VCaP (cell line): Measurements from ENCODE around the gene EGFLAM.

Experiments used
- H3K27ac ChIP-seq: fragments of 450-650 bp; 2 replicates; pipeline ENCODE4 v1.5.1; 2017
- TF ChIP-seq, protein P1 (sequence below): fragments of 450-650 bp; conservative IDR thresholded peaks from 2 replicates; pipeline ENCODE4 v1.5.1; 2017; ENCODE audit warnings: mild to moderate bottlenecking, moderate library complexity

The EGFLAM gene

DNA sequence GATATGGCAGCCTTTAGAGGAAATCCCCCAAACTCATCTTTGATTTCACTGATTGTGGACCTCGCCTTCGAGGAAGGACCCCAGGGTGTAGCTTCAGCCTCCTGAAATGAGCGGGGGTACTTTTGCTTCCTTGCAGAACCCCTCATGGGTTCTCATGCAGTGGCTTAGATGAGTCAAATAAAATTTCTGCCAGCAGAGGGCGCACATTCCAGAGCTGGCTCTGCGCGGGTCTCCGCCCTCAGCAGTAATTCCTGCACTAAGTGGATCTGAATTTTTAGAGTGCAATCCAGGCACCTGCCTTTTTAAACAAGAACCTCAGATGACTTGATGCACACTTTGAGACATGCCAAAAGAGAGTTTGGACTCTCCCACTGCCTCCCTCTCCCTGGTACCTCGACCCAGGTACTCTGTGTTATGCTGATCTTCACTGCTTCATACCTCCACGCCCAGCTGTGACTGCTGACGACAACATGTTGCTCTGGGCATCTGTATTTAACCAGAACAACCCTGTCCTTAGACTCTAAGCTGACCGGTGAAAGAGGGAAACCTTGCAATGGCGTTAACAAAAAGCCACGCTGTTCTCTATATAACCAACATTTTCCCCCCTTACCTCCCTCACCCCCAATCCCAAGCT is 7.3 kb downstream of the EGFLAM start:
- no peak overlapping the region for H3K27ac ChIP-seq
- TF ChIP-seq, protein P1, sequence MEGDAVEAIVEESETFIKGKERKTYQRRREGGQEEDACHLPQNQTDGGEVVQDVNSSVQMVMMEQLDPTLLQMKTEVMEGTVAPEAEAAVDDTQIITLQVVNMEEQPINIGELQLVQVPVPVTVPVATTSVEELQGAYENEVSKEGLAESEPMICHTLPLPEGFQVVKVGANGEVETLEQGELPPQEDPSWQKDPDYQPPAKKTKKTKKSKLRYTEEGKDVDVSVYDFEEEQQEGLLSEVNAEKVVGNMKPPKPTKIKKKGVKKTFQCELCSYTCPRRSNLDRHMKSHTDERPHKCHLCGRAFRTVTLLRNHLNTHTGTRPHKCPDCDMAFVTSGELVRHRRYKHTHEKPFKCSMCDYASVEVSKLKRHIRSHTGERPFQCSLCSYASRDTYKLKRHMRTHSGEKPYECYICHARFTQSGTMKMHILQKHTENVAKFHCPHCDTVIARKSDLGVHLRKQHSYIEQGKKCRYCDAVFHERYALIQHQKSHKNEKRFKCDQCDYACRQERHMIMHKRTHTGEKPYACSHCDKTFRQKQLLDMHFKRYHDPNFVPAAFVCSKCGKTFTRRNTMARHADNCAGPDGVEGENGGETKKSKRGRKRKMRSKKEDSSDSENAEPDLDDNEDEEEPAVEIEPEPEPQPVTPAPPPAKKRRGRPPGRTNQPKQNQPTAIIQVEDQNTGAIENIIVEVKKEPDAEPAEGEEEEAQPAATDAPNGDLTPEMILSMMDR = peak; percentile 96

GRCh38 chr5:38267372-38267771 is 9.0 kb downstream of the EGFLAM start:
- TF ChIP-seq, protein P1 = no peak
- no peak overlapping the region for H3K27ac ChIP-seq

DNA sequence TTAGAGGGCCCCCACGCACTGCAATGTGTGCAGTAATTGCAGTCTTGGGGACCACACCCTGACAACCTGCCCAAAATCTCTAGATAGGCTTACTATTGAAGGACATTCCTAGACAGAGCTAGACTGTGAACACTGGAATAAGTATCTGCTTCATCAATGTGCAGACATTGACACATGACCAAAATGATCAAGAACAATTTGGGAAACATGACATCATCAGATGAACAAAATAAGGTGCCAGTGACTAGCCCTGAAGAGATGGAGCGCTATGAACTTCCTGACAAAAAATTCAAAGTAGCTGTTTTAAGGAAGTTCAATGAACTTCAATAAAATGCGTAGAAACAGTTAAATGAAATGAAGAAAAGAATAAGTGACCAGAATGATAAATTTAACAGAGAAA is 15.3 kb downstream of the EGFLAM start:
- TF ChIP-seq, protein P1 = no peak
- H3K27ac ChIP-seq = no peak overlapping the region

DNA sequence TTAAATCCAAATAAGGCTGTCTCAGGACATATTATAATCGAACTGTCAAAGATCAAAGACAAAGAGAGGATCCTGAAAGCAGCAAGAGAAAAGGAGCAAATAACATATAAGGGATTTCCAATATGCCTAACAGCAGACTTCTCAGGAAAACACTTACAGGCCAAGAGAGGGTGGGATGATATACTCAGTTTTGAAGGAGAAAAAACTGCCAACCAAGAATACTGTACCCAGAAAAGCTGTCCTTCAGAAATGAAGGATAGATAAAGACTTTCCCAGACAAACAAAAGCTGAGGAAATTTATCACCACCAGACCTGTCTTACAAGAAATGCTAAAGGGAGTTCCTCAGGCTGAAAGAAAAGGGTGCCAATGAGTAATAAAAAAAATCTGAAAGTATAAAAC is 16.0 kb downstream of the EGFLAM start:
- H3K27ac ChIP-seq = no peak overlapping the region
- TF ChIP-seq, protein P1 = no peak

DNA sequence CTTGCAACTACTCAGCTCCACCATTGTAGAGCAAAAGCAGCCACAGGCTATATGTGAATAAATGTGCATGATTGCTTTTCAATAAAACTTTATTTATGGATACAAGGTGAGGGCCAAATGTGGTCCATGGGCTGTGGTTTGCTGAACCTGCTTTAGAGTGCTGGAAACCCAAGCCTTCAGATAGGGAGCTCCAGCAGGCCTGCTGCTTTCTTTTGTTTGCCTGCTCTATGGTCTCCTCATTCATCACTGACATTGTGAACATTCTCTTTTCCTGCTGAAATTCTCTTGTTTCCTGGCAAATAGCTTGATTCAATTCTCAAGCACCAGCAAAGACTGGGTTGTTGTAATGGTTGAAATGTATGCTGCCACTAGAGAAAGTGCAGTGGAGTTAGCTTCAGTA is 26.0 kb downstream of the EGFLAM start:
- TF ChIP-seq, protein P1 = no peak
- H3K27ac ChIP-seq = no peak overlapping the region

DNA sequence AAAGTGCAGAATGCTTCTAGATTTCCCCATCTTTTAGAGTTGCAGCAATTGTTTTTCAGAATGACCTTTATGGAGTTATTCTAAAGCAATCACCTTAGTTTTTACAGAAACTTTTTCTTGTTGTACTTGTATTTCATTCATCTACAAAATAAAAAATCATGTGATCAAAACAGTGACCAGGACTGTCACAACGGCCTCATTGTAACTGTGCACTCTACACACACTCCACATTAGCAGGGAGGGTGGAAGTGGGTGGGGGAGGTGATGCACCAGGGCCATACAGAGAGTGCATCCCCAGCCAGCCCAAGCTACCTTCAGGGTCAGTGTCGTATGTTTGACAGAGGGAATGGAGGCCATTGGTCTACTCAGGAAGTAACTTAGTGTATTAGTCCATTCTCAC is 26.9 kb downstream of the EGFLAM start:
- H3K27ac ChIP-seq = no peak overlapping the region
- TF ChIP-seq, protein P1 = no peak

- no peak overlapping the region for H3K27ac ChIP-seq
- TF ChIP-seq, protein P1 = no peak
These were observed 27.6 kb downstream of the EGFLAM start for GRCh38 chr5:38286002-38286401.
